HG03469 (cell line): ENCODE results near the gene SDHD.
"Not testable (repeated sequence)": the region's sequence is repeated elsewhere in the genome, so short reads cannot be mapped to it uniquely, and the experiment has no call there.

Experiments used
- ATAC-seq: cut with Tn5 transposase; IDR thresholded peaks from one replicate; pipeline ENCODE4 v1.9.1; 2021; ENCODE audit warnings: mild to moderate bottlenecking, moderate library complexity, moderate number of reproducible peaks; ENCODE audit not compliant: unreplicated experiment

Gene SDHD

DNA sequence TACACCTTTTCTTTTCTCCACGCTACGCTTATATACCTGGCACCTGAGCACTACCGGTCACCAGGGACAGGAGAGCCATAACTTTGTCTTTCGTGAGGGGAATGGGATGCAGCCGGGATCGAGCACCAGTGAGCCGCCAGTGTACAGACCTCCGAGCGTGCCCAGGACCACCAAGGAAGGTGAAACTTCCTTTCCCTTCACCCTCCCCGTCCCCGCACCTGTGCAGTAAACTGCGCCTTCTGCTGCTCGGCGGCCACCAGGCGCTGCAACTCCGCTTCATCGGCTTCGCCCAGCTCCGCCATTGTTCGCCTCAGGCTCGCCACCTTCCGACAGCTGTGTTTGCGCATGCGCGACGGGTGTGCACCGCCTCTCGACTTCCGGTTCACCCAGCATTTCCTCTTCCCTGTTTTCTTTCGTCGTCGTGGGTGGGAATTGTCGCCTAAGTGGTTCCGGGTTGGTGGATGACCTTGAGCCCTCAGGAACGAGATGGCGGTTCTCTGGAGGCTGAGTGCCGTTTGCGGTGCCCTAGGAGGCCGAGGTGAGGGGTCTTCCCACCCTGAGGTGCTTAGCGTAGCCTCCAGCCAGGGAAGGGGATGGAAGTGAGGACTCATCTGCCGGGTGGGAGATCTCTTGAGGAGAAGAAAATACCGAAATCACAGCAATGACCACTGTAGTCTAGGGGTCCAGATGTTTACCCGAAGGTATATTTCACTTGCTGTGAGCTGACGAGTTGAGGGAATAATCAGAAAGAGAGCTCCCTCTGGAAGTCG is at the start of gene SDHD, which contains the start of gene TIMM8B:
TSS of gene SDHD (plus strand) at position 452 of the 770 bp plus-strand sequence. CDS start at position 487, 35 bp downstream.
TSS of gene TIMM8B (minus strand) at position 335 of the 770 bp plus-strand sequence. CDS start at position 302, 33 bp downstream.
- peak; percentile 64 for ATAC-seq

DNA sequence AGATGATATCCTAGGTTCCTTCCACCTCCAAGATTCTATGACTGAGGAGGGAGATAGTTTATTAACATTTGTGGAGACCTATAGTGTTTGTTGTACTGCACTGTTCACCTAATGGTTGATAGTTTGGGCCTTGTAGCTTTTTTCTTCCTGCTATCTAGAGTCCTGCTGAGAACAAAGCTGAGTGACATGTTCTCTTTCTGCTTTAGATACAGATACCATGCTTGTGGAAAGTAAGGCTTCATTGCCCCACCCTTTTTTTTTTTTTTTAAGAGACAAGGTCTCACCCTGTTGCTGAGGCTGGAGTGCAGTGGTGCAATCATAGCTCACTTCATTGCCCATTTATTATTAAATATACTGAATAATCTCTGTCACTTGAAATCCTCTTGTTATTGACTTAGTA is 49.1 kb upstream of the SDHD start:
- ATAC-seq = no peak

DNA sequence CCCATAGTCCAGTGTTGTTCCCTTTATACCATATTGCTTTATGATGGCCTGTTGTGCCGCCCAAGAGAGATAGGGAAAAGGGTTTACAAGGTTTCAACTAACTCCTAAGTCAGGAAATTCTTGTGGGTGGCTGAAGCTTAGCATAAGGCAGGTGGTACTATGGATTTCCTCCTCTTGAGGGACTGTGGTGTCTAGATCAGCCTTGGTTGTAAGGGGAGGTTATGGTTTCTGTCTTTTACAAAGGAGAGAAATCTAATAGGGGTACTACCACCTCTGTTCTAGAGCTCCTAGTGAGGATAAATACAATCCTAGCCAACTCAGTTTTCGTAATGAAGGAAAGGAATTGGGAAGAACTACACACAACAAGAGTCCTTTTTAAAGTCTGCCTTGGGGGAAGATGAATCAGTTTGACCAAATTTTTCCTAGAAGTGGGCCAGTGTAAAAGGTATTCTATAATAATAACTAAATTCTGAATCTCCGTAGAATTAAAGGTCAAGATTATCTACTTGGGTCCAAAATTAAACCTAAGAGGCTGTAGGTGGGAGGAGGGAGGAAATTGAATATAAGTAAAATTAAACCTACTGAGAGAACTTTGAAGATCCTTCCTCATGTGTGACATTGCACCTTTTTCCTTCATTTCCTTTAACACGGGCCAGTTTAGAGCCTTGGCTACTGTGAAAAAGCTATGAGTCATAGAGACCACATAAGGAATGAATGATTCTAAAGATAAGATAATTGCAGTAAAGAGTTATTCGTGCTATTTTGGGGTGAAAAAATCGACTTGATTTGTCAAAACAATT is 44.3 kb upstream of the SDHD start:
- no peak for ATAC-seq

DNA sequence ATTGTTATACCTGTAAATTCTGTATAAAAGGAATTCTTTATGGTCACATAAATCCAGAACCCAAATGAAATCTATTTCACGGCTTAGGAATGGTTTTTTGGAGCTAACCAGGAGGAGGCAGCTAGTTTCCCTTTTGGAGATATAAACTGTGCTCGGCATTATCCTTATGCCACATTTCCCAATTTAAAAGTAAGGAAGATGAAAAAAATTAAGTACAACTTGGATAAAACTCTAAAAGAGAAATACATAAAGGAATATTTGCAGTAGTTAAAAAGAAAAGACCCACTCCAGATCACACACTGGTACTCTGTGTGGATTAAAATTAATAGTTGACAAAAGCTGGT is 43.7 kb upstream of the SDHD start:
- no peak for ATAC-seq

DNA sequence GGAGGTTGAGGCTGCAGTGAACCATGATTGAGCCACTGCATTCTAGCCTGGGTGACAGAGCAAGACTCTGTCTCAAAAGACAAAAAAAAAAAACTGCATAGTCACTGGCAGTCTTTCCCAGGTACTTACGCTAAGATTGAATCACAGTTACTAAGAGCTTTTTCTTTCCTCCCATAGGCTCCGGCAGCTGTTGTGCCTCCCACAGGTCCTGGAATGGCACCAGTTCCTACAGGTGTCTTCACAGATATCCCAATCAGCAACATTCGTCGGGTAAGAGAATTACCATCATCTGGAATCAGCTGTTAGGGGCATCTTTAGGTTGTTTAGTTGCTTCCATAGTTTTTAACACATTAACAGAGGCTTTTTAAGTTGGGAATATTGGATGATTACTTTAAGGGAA is 41.7 kb upstream of the SDHD start:
- no peak for ATAC-seq

DNA sequence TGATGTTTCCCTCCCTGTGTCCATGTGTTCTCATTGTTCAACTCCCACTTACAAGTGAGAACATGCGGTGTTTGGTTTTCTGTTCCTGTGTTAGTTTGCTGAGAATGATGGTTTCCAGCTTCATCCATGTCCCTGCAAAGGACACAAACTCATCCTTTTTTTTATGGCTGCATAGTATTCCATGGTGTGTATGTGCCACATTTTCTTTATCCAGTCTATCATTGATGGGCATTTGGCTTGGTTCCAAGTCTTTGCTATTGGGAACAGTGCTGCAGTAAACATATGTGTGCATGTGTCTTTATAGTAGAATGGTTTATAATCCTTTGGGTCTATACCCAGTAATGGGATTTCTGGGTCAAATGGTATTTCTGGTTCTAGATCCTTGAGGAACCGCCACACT is 40.0 kb upstream of the SDHD start:
- ATAC-seq = not testable (repeated sequence)

DNA sequence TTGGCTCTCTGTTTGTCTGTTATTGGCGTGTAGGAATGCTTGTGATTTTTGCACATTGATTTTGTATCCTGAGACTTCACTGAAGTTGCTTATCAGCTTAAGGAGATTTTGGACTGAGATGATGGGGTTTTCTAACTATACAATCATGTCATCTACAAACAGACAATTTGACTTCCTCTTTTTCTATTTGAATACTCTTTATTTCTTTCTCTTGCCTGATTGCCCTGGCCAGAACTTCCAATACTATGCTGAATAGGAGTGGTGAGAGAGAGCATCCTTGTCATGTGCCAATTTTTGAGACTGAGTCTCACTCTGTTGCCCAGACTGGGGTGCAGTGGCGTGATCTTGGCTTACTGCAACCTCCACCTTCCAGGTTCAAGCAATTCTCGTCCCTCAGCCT is 38.4 kb upstream of the SDHD start:
- ATAC-seq = not testable (repeated sequence)

DNA sequence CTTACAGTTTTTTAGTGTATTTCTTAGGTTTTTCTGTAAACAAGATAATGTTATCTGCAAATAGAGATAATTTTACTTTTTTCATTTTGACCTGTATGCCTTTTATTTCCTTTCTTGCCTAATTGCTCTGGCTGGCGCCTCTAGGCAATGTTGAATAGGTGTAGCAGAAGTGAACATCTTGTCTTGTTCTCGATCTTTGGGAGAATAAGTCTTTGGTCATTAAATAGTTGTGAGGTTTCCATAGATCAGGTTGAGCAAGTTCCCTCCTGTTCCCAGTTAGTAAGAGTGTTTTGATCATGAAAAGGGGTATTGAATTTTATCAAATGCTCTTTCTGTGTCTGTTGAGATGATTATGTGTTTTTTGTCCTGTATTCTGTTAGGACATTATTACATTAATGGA is 36.9 kb upstream of the SDHD start:
- no peak for ATAC-seq

DNA sequence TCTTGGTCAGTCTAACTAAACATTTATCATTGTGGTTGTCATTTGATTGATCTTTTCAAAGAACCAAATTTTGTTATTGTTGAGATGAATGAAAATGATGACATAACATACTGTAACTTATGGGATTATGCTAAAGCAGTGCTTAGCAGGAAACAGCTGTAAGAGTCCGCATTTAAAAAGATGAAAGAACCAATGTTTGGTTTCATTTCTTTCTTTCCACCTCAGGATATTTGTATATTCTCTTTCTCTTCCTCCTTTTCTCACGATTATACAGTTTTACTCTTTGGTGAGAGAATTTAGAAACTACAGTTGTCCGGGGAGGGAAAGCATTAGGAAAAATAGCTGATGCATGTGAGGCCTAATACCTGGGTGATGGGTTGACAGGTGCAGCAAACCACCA is 36.0 kb upstream of the SDHD start:
- peak; percentile 87 for ATAC-seq

DNA sequence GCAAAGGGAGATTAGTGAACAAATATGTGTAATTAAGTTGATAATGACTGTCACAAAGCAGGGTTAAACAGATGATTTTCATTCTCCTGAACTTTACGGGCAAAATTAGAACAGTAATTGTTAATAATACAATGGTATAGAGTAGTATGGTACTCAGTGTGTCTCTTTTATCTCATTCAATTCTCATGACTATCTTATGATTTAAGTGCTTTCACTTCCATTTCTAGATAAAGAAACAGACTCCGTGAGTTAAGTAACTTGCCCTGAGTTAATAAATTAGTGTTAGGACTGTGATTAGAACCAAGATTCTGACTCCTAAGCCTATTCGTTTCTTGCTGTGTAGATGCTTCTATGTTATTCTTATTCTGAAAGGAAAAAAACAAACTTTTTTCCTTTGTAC is 34.9 kb upstream of the SDHD start:
- no peak for ATAC-seq

DNA sequence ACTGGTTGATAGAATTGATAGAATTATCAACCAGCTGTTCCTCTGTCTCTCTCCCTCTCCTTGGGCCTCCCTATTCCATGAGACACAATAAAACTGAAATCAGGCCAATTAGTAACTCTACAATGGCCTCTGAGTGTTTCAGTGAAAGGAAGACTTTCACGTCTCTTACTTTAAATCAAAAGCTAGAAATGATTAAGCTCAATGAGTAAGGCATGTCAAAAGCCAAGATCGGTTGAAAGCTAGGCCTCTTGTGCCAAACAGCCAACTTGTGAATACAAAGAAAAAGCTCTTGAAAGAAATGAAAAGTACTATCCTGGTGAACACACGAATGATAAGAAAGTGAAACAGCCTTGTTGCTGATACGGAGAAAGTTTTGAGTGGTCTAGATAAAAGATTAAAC is 29.5 kb upstream of the SDHD start:
- no peak for ATAC-seq

DNA sequence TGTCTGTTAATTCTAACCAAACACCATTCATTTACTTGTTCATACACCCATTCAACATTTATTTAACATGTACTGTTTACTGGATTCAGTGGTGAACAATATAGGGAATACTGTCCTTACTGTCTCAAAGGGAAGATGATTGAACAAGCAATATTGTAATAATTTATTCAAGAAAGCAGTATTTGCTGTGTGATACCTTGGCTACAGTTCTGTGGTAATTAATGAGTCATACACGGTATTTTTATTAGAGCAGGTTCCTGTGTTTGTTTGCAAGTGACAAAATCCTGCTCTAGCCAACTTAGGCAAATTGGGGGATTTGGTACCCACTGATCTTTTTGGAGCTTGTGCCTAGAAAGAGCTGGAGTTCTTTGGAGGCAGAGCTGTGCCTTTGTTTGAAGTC is 28.6 kb upstream of the SDHD start:
- no peak for ATAC-seq

DNA sequence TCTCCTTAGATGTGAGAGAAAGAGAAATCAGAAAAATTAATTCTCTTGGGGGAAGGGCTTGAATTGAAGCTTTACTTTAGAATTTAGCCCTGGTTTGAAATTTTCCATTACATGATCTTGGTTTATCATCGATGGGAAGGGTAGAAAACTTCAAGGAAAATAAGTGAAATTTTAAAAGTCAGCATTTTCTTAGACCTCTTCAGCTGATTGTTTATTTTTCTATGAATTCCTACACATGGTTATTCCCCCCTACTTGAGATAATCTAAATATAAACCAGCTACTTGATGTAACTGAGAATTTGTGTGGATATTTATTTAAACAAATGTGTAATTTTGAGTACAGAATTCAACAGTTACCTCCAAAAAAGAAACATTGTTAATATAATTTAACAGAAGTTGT is 23.8 kb upstream of the SDHD start:
- no peak for ATAC-seq

DNA sequence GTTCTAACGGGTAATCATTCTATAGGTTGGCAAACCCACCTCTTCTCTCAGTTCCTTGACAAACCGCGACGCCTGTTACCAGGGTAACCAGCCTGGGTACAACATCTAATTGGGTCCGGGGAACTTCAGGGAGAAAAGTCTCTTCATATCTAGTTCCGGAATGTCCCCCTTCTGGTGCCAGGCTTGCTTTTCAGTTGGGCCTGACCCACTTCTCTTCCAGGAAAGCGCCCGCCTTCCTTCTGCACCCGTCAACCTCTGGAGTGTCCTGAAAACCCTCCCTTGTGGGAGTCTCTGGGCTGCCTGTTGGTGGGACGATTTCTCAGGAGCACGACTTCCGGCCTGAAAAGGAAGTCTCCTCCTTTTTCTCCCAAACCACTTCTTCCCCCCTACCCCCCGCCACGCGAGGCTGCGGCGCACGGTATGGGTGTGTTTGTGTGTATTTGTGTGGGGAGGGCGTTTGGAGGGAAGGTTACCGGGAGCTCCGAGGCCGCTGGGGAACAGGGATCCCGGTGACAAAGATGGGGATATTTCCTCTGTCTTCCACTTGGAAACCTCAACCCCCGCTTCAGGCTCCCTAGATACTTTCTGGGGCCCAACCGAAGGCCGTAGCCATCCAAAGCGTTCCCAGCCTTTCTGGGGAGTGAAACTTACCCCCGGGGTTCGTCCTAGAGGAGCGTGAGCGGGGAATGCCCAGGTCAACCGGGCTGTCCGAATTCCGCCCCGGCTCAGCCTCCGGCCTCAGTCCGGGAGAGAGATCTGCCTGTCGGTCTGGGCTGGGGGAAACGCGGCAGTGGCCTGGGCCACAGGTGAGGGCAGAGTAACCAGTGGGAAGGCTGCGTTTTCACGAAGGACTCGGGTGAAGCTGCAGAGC is 12.5 kb upstream of the SDHD start, which contains the start of the genes NKAPD1 and PIH1D2:
TSS of gene NKAPD1 (plus strand) at position 359 of the 871 bp plus-strand sequence. CDS start 1,276 bp downstream, outside the sequence.
TSS of gene PIH1D2 (minus strand) at position 77 of the 871 bp plus-strand sequence. CDS start 843 bp downstream, outside the sequence.
- peak; percentile 69 for ATAC-seq

DNA sequence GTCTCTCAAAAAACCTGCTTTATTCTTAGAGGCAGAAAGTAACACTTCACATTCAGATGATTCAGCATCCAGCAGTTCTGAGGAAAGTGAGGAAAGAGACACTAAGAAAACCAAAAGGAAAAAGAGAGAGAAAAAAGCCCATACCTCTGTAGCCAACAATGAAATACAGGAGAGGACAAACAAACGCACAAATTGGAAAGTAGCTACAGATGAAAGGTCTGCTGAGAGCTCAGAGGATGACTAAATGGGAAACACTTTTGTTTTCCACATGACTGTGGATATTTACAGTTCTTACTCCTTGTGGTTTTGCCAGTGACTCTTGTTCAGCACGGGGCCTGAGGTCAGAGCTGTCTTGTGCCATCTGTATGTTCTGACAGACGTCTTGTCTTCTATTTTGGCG is 3.9 kb upstream of the SDHD start:
- ATAC-seq = no peak

DNA sequence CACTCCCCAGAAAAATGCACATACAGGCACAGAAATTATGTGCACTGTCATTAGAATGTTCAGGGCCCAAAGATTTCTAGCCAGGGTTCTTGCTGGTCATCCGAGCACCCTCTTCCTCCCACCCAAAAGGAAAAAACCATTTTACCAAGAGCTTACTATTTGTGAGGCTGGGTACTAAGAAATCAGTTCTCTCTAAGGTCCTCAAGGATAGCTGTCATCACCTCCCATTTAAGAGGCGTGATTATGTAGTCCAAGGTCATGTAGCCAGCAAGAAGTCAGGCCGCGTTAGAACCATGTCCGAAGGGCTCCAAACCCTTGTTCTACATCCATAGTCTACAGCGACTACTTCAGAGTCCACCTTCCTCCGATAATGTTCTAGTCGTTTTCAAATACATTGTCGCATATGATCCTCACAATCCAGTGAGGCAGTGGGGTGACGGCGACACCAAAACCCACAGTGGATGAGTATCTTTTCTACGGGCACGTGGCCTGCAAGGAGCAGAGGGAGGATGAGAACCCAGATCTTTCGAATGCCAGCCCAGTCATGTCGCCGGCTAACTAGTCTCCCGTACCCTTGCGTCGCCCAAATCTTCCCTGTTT is 751 bp upstream of the SDHD start:
- ATAC-seq = peak; percentile 15

DNA sequence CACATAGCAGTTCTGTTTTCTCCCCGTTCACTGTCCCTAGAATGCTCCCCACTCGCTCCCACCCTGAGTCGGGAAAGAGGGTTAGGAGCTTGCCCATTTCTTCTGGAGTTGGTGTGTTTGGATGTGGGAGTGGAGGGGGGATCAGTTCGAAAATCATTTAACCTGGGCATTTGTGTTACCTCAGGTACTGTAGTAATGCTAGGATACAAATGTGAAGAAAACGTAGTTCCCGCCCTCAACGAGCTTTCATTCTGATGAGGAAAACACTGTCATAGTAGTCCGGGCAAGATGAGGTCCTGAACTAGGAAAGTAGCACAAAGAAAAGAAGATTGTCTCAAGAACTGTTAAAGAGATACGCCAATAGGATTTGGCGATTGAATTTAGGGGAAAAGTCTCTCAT is 539 bp downstream of the SDHD start:
- ATAC-seq = no peak

DNA sequence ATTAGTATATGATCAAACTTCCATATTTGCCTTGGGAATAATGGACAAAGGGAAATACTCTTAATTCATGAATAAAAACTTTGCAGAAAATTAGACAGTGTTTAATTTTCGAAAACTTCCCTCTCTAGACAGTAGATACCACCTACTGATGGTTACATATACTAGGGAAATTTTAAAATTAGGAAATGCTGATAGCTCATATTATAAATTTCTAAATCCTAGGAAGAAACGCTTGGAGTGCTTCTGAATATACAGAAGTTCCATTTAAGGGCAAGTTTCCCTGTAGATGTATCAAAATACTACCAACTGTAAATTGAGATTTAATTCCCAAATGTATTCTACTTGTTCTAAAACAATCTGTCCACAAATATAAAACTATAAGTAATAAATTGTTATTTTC is 8.6 kb downstream of the SDHD start:
- ATAC-seq = not testable (repeated sequence)

DNA sequence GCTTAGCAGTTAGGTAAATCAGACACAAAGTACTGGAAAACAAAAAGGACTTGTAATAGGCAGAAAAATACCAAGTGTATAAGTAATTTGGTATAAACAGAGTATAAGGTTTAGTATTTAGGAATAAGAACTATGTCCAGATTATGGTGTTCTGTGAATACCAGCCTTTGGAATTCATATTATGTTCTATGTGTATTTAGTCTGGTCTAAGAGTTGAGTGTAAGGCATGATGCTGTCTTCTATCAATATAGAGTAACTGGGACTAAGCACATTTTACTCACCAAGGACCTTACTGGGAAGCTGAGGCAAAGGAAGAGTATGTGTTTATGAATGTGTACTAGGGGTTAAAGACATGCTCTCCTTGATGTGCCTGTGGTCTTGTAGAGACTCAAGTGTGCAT is 9.5 kb downstream of the SDHD start:
- no peak for ATAC-seq

DNA sequence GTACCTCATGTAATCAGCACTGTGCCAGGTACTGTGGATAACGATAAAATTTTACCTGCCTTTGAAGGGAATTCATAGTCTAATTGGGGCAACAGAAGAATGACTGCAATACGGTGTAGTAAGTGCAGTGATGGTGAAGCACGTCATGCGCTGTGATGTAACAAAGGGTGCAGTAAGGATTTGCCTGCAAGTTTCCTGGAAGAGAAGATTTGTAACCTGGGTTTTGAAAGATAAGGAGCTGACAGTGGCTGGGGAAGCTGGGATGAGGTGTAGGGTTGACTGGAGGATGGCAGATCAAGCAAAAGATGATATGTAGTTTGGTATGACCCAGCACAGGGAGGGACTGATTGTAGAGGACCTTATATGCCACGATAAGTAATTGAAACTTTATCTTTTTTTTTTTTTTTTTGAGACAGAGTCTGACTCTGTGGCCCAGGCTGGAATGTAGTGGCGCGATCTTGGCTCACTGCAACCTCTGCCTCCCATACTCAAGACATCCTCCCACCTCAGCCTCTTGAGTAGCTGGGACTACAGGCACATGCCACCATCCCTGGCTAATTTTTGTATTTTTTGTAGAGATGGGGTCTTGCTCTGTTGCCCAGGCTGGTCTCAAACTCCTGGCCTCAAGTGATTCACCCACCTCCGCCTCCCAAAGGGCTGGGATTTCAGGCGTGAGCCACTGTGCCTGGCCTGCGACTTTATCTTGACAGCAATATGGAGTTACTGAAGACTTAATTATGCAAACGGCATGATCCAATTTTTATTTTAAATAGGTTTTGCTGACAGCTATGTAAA is 11.3 kb downstream of the SDHD start:
- no peak for ATAC-seq
